HEK293 (cell line): ENCODE results near the gene PDE4D.

ENCODE experiments used
- AEBP2 ChIP-seq: fragments of 450-650 bp; formaldehyde crosslinking; IDR thresholded peaks from 2 replicates; pipeline ENCODE4 v1.5.1; 2016; ENCODE audit warnings: missing biosample characterization, missing genetic modification characterization, borderline replicate concordance
- ATF2 ChIP-seq: fragments of 450-650 bp; formaldehyde crosslinking; IDR thresholded peaks from 2 replicates; pipeline ENCODE4 v1.5.1; 2016; ENCODE audit warnings: missing biosample characterization, missing genetic modification characterization, low read depth
- BCL11B ChIP-seq: fragments of 450-650 bp; formaldehyde crosslinking; IDR thresholded peaks from 2 replicates; pipeline ENCODE4 v1.5.1; 2016; ENCODE audit warnings: low read depth, missing biosample characterization, missing genetic modification characterization
- FEZF1 ChIP-seq: fragments of 450-650 bp; formaldehyde crosslinking; IDR thresholded peaks from 2 replicates; pipeline ENCODE4 v1.5.1; 2016; ENCODE audit warnings: missing biosample characterization, missing genetic modification characterization
- GLI2 ChIP-seq: fragments of 450-650 bp; formaldehyde crosslinking; IDR thresholded peaks from 2 replicates; pipeline ENCODE4; 2017; ENCODE audit warnings: missing biosample characterization, missing genetic modification characterization, low read depth, borderline replicate concordance
- GLIS1 ChIP-seq: fragments of 450-650 bp; formaldehyde crosslinking; IDR thresholded peaks from 2 replicates; pipeline ENCODE4 v1.5.1; 2016; ENCODE audit warnings: missing biosample characterization, missing genetic modification characterization
- IKZF3 ChIP-seq: fragments of 450-650 bp; IDR thresholded peaks from 2 replicates; pipeline ENCODE4 v1.5.0; 2018; ENCODE audit warnings: missing biosample characterization, mild to moderate bottlenecking, missing genetic modification characterization, moderate library complexity
- KLF7 ChIP-seq: fragments of 450-650 bp; formaldehyde crosslinking; IDR thresholded peaks from 2 replicates; pipeline ENCODE4 v1.5.1; 2016; ENCODE audit warnings: missing biosample characterization, missing genetic modification characterization, borderline replicate concordance
- KLF8 ChIP-seq: fragments of 450-650 bp; formaldehyde crosslinking; IDR thresholded peaks from 2 replicates; pipeline ENCODE4 v1.5.1; 2016; ENCODE audit warnings: missing biosample characterization, missing genetic modification characterization
- MEIS1 ChIP-seq: sonication (generic); formaldehyde crosslinking; IDR thresholded peaks from 2 replicates; pipeline ENCODE4 v1.8.1; 2022; ENCODE audit warnings: missing genetic modification reagents, mild to moderate bottlenecking, borderline replicate concordance
- OVOL3 ChIP-seq: fragments of 450-650 bp; formaldehyde crosslinking; IDR thresholded peaks from 2 replicates; pipeline ENCODE4 v1.5.1; 2016; ENCODE audit warnings: missing biosample characterization, missing genetic modification characterization
- PRDM1 ChIP-seq: fragments of 450-650 bp; formaldehyde crosslinking; IDR thresholded peaks from 2 replicates; pipeline ENCODE4; 2016; ENCODE audit warnings: missing biosample characterization, missing genetic modification characterization
- REST ChIP-seq: fragments of 450-650 bp; formaldehyde crosslinking; IDR thresholded peaks from 2 replicates; pipeline ENCODE4 v1.5.1; 2016; ENCODE audit warnings: missing biosample characterization, missing genetic modification characterization
- SCRT1 ChIP-seq: fragments of 450-650 bp; formaldehyde crosslinking; IDR thresholded peaks from 2 replicates; pipeline ENCODE4 v1.5.1; 2016; ENCODE audit warnings: missing biosample characterization, missing genetic modification characterization, borderline replicate concordance
- ZBTB17 ChIP-seq: fragments of 450-650 bp; formaldehyde crosslinking; IDR thresholded peaks from 2 replicates; pipeline ENCODE4 v1.5.1; 2016; ENCODE audit warnings: missing biosample characterization, missing genetic modification characterization
- ZNF211 ChIP-seq: fragments of 450-650 bp; formaldehyde crosslinking; IDR thresholded peaks from 2 replicates; pipeline ENCODE4 v1.5.1; 2016; ENCODE audit warnings: low read depth, missing biosample characterization, missing genetic modification characterization
- ZNF23 ChIP-seq: fragments of 450-650 bp; formaldehyde crosslinking; IDR thresholded peaks from 2 replicates; pipeline ENCODE4 v1.5.1; 2016; ENCODE audit warnings: missing biosample characterization, missing genetic modification characterization, borderline replicate concordance
- ZNF24 ChIP-seq: fragments of 450-650 bp; formaldehyde crosslinking; IDR thresholded peaks from 2 replicates; pipeline ENCODE4 v1.5.1; 2016; ENCODE audit warnings: missing biosample characterization, missing genetic modification characterization
- ZNF335 ChIP-seq: fragments of 450-650 bp; formaldehyde crosslinking; conservative IDR thresholded peaks from 2 replicates; pipeline ENCODE4 v1.5.1; 2016; ENCODE audit warnings: missing biosample characterization, missing genetic modification characterization
- ZNF354C ChIP-seq: fragments of 450-650 bp; formaldehyde crosslinking; IDR thresholded peaks from 2 replicates; pipeline ENCODE4 v1.5.1; 2016; ENCODE audit warnings: missing biosample characterization, missing genetic modification characterization, low read depth, borderline replicate concordance
- ZNF366 ChIP-seq: fragments of 450-650 bp; formaldehyde crosslinking; conservative IDR thresholded peaks from 2 replicates; pipeline ENCODE4 v1.5.1; 2016; ENCODE audit warnings: missing biosample characterization, missing genetic modification characterization
- ZNF48 ChIP-seq: fragments of 450-650 bp; formaldehyde crosslinking; IDR thresholded peaks from 2 replicates; pipeline ENCODE4 v1.5.1; 2016; ENCODE audit warnings: missing biosample characterization, missing genetic modification characterization
- ZNF510 ChIP-seq: fragments of 450-650 bp; formaldehyde crosslinking; IDR thresholded peaks from 2 replicates; pipeline ENCODE4 v1.5.1; 2018; ENCODE audit warnings: mild to moderate bottlenecking, missing genetic modification characterization, missing biosample characterization; ENCODE audit not compliant: insufficient replicate concordance
- ZNF514 ChIP-seq: fragments of 450-650 bp; formaldehyde crosslinking; IDR thresholded peaks from 2 replicates; pipeline ENCODE4 v1.5.1; 2016; ENCODE audit warnings: missing biosample characterization, missing genetic modification characterization
- ZNF521 ChIP-seq: fragments of 450-650 bp; formaldehyde crosslinking; IDR thresholded peaks from 2 replicates; pipeline ENCODE4 v1.5.1; 2017; ENCODE audit warnings: missing biosample characterization, mild to moderate bottlenecking, missing genetic modification characterization
- ZNF560 ChIP-seq: fragments of 450-650 bp; formaldehyde crosslinking; IDR thresholded peaks from 2 replicates; pipeline ENCODE4 v1.5.1; 2017; ENCODE audit warnings: missing biosample characterization, missing genetic modification characterization, borderline replicate concordance
- ZNF585B ChIP-seq: fragments of 450-650 bp; formaldehyde crosslinking; IDR thresholded peaks from 2 replicates; pipeline ENCODE4 v1.5.1; 2016; ENCODE audit warnings: missing biosample characterization, missing genetic modification characterization
- ZNF645 ChIP-seq: fragments of 450-650 bp; formaldehyde crosslinking; IDR thresholded peaks from 2 replicates; pipeline ENCODE4; 2016; ENCODE audit warnings: missing biosample characterization, missing genetic modification characterization
- ZNF677 ChIP-seq: fragments of 450-650 bp; IDR thresholded peaks from 2 replicates; pipeline ENCODE4 v1.5.0; 2018; ENCODE audit warnings: missing biosample characterization, mild to moderate bottlenecking, missing genetic modification characterization, moderate library complexity
- ZNF791 ChIP-seq: fragments of 450-650 bp; formaldehyde crosslinking; IDR thresholded peaks from 2 replicates; pipeline ENCODE4 v1.5.1; 2016; ENCODE audit warnings: missing biosample characterization, missing genetic modification characterization
- TF ChIP-seq, protein P1 (sequence below): fragments of 450-650 bp; formaldehyde crosslinking; IDR thresholded peaks from 2 replicates; pipeline ENCODE4 v1.5.1; 2016; ENCODE audit warnings: missing biosample characterization, missing genetic modification characterization

Gene PDE4D

DNA sequence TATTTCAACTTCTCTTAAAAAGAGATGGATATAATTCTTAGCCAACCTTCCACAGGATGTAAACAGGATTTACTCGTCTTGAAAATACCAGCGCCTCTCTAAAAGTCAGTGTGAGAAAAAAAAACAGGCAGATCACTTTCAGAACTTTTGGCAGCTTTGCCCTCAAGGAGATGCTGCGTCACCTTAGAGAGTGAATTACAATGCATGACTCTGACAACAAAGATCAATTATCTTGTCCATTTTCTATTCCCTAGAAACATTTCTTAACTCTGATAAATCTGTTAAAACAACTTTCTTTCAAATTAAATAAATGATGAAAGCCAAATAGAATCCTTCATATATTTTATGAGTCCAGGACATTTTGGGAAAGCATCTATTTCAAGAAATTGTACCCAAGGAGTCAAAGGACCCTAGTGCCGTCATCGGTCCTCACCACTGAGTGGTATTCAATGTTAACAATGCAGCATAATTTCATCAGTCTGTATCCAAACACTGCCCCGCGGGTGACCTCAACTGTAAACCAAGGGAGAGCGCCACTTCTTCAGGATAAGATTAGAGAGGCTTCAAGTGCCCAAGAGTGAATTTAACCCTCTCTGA, 536.0 kb downstream of the PDE4D start (continued):
- TF ChIP-seq KLF8 (peak; percentile 23), ZNF23 (no peak), FEZF1 (tag by site-specific recombination) (peak; percentile 91), ZNF560 (tag by site-specific recombination) (no peak), ZNF48 (tag by site-specific recombination) (no peak), REST (no peak), ZBTB17 (tag by site-specific recombination) (peak; percentile 60; the same call in 1 of the 2 replicates), ZNF585B (tag by site-specific recombination) (no peak), ATF2 (tag by site-specific recombination) (peak; percentile 92), GLIS1 (tag by site-specific recombination) (peak; percentile 62; the same call in 1 of the 2 replicates), PRDM1 (tag by site-specific recombination) (peak; percentile 42; the same call in 1 of the 2 replicates), ZNF211 (no peak), ZNF514 (tag by site-specific recombination) (no peak), GLI2 (tag by site-specific recombination) (peak; percentile 67; the same call in 1 of the 2 replicates), KLF7 (tag by site-specific recombination) (no peak), OVOL3 (tag by site-specific recombination) (0 out of 2 replicates have a peak, but pooled peaks have one; percentile 27), ZNF366 (tag by site-specific recombination) (peak; percentile 73), ZNF677 (no peak), ZNF354C (tag by site-specific recombination) (no peak), ZNF335 (tag by site-specific recombination) (peak; percentile 92), ZNF521 (tag by site-specific recombination) (no peak), MEIS1 (CRISPR knock-in tag) (peak; percentile 12; the same call in 1 of the 2 replicates), BCL11B (tag by site-specific recombination) (no peak), IKZF3 (tag by site-specific recombination) (peak; percentile 97), SCRT1 (tag by site-specific recombination) (no peak), AEBP2 (no peak), ZNF791 (tag by site-specific recombination) (no peak), ZNF24 (tag by site-specific recombination) (peak; percentile 85), ZNF510 (tag by site-specific recombination) (no peak), ZNF645 (tag by site-specific recombination) (no peak)
- TF ChIP-seq, protein P1, sequence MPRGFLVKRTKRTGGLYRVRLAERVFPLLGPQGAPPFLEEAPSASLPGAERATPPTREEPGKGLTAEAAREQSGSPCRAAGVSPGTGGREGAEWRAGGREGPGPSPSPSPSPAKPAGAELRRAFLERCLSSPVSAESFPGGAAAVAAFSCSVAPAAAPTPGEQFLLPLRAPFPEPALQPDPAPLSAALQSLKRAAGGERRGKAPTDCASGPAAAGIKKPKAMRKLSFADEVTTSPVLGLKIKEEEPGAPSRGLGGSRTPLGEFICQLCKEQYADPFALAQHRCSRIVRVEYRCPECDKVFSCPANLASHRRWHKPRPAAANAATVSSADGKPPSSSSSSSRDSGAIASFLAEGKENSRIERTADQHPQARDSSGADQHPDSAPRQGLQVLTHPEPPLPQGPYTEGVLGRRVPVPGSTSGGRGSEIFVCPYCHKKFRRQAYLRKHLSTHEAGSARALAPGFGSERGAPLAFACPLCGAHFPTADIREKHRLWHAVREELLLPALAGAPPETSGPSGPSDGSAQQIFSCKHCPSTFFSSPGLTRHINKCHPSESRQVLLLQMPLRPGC (tag by site-specific recombination): peak; percentile 67; the same call in 1 of the 2 replicates
